ENCODE results near the gene RRM2. TPM values are rescaled to one million over a fixed set of nuclear protein-coding genes. Genes with fewer than 3 reads are reported as not detected.

Gene RRM2
- polyA plus RNA-seq, 1 donor from 2014 or later, result 0.57 TPM

DNA sequence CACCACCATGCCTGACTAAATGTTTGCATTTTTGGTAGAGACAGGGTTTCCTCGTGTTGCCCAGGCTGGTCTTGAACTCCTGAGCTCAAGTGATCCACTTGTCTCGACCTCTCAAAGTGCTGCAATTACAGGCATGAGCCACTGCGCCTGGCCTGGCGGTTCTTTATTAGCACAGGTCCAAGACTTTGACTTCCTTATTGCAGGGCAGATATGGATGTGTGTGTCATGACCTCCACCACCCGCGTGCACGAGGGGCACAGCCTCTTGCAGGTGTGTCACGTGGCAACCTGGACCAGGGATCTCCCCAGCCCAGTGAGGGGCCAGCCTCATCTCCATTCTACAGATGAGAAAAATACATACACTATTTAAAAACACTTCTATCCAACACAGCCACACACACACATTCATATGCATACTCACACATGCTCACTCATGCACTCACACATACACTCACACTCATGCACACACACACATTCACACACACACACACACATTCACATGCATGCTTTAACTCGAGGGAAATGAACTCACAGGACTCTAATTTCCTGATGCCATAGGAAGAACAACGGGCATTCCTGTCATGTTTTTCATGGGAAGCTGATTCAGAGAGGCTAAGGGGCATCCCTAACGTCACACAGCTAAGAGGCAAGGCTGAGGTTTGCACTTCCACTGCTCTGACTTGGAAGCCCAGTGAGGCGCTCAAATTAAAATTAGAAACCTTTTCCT is 38.8 kb downstream of the RRM2 start:
- no peaks in the 10 kb centered on the region for H3K9me2 ChIP-seq (ENCODE audit: insufficient read depth, low read length)
- H3K9me3 ChIP-seq (ENCODE audit: low read length), result no peaks in the 10 kb centered on the region
- TF ChIP-seq RAD21 (conservative IDR thresholded peaks at IDR 0.05) (no peak), SMC3 (conservative IDR thresholded peaks at IDR 0.05; ENCODE audit: poor library complexity) (no peak), MXI1 (conservative IDR thresholded peaks at IDR 0.05; ENCODE audit: poor library complexity, severe bottlenecking) (no peak), EZH2 (IDR thresholded peaks at IDR 0.05; ENCODE audit: borderline replicate concordance, insufficient read depth, low read length, poor library complexity, severe bottlenecking) (no peak), TAF1 (IDR thresholded peaks at IDR 0.05; ENCODE audit: low read depth) (no peak), POLR2AphosphoS5 (IDR thresholded peaks at IDR 0.05) (no peak), EP300 (conservative IDR thresholded peaks at IDR 0.05; ENCODE audit: poor library complexity, severe bottlenecking) (no peak)
- TF ChIP-seq, protein P1, sequence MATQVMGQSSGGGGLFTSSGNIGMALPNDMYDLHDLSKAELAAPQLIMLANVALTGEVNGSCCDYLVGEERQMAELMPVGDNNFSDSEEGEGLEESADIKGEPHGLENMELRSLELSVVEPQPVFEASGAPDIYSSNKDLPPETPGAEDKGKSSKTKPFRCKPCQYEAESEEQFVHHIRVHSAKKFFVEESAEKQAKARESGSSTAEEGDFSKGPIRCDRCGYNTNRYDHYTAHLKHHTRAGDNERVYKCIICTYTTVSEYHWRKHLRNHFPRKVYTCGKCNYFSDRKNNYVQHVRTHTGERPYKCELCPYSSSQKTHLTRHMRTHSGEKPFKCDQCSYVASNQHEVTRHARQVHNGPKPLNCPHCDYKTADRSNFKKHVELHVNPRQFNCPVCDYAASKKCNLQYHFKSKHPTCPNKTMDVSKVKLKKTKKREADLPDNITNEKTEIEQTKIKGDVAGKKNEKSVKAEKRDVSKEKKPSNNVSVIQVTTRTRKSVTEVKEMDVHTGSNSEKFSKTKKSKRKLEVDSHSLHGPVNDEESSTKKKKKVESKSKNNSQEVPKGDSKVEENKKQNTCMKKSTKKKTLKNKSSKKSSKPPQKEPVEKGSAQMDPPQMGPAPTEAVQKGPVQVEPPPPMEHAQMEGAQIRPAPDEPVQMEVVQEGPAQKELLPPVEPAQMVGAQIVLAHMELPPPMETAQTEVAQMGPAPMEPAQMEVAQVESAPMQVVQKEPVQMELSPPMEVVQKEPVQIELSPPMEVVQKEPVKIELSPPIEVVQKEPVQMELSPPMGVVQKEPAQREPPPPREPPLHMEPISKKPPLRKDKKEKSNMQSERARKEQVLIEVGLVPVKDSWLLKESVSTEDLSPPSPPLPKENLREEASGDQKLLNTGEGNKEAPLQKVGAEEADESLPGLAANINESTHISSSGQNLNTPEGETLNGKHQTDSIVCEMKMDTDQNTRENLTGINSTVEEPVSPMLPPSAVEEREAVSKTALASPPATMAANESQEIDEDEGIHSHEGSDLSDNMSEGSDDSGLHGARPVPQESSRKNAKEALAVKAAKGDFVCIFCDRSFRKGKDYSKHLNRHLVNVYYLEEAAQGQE (IDR thresholded peaks at IDR 0.05; ENCODE audit: borderline replicate concordance), result no peak
- TF ChIP-seq, protein P2, sequence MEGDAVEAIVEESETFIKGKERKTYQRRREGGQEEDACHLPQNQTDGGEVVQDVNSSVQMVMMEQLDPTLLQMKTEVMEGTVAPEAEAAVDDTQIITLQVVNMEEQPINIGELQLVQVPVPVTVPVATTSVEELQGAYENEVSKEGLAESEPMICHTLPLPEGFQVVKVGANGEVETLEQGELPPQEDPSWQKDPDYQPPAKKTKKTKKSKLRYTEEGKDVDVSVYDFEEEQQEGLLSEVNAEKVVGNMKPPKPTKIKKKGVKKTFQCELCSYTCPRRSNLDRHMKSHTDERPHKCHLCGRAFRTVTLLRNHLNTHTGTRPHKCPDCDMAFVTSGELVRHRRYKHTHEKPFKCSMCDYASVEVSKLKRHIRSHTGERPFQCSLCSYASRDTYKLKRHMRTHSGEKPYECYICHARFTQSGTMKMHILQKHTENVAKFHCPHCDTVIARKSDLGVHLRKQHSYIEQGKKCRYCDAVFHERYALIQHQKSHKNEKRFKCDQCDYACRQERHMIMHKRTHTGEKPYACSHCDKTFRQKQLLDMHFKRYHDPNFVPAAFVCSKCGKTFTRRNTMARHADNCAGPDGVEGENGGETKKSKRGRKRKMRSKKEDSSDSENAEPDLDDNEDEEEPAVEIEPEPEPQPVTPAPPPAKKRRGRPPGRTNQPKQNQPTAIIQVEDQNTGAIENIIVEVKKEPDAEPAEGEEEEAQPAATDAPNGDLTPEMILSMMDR (IDR thresholded peaks at IDR 0.05; ENCODE audit: poor library complexity, severe bottlenecking), result no peak
- no peak overlapping the region for H3K27ac ChIP-seq (ENCODE audit: low read length)
- no peaks in the 10 kb centered on the region for H3K27me3 ChIP-seq (ENCODE audit: insufficient read depth, low read depth, low read length)
- H3K79me2 ChIP-seq (replicated peaks; ENCODE audit: insufficient read depth, low read length), result no peaks in the 10 kb centered on the region
- H4K20me1 ChIP-seq (ENCODE audit: insufficient read depth), result no peaks in the 10 kb centered on the region
- no peak overlapping the region for H3K9ac ChIP-seq (ENCODE audit: low read length)
- no peak overlapping the region for H2AFZ ChIP-seq (ENCODE audit: low read depth, low read length)
- no peaks in the 10 kb centered on the region for H3K36me3 ChIP-seq (ENCODE audit: insufficient read depth, low read length)
- H3K4me2 ChIP-seq (ENCODE audit: low read length), result no peak overlapping the region
- H3K4me3 ChIP-seq (ENCODE audit: low read length), result no peak overlapping the region
- no peaks in the 10 kb centered on the region for H3F3A ChIP-seq (ENCODE audit: insufficient read depth, low read length, poor library complexity, severe bottlenecking)

DNA sequence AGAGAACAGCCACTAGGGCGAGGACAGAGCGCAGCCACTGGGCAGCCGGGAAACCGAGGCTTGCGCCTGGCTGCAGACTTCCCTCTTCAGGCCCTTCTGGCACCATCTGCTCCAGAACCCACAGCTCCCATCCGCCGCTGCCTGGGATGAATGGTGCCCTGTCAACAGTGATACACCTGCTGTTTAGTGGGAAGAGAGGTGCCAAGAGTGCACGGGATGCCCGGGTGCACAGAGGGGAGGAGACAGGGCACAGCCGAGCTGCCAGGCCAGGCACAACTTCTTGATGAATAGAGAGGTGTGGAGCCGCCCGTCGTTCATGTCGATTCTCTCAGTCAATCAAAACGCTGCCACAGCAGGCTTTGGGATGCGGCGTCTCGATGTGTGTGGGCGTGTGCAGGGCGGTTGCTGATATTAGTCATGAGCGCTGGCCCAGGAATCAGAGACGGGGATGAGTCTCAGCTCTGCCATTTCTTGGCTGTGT is 39.5 kb downstream of the RRM2 start:
- no peaks in the 10 kb centered on the region for H3K36me3 ChIP-seq (ENCODE audit: insufficient read depth, low read length)
- no peak overlapping the region for H3K4me3 ChIP-seq (ENCODE audit: low read length)
- H2AFZ ChIP-seq (ENCODE audit: low read depth, low read length), result no peak overlapping the region
- no peaks in the 10 kb centered on the region for H3K27me3 ChIP-seq (ENCODE audit: insufficient read depth, low read depth, low read length)
- no peak overlapping the region for H3K9ac ChIP-seq (ENCODE audit: low read length)
- H3K9me3 ChIP-seq (ENCODE audit: low read length), result no peaks in the 10 kb centered on the region
- no peaks in the 10 kb centered on the region for H3K9me2 ChIP-seq (ENCODE audit: insufficient read depth, low read length)
- no peaks in the 10 kb centered on the region for H3F3A ChIP-seq (ENCODE audit: insufficient read depth, low read length, poor library complexity, severe bottlenecking)
- no peaks in the 10 kb centered on the region for H3K79me2 ChIP-seq (replicated peaks; ENCODE audit: insufficient read depth, low read length)
- TF ChIP-seq RAD21 (conservative IDR thresholded peaks at IDR 0.05), result no peak
- no peak for TF ChIP-seq EP300 (conservative IDR thresholded peaks at IDR 0.05; ENCODE audit: poor library complexity, severe bottlenecking)
- no peak for TF ChIP-seq MXI1 (conservative IDR thresholded peaks at IDR 0.05; ENCODE audit: poor library complexity, severe bottlenecking)
- TF ChIP-seq POLR2AphosphoS5 (IDR thresholded peaks at IDR 0.05), result no peak
- TF ChIP-seq EZH2 (IDR thresholded peaks at IDR 0.05; ENCODE audit: borderline replicate concordance, insufficient read depth, low read length, poor library complexity, severe bottlenecking), result no peak
- no peak for TF ChIP-seq TAF1 (IDR thresholded peaks at IDR 0.05; ENCODE audit: low read depth)
- TF ChIP-seq, protein P2 (IDR thresholded peaks at IDR 0.05; ENCODE audit: poor library complexity, severe bottlenecking), result no peak
- no peak for TF ChIP-seq SMC3 (conservative IDR thresholded peaks at IDR 0.05; ENCODE audit: poor library complexity)
- TF ChIP-seq, protein P1 (IDR thresholded peaks at IDR 0.05; ENCODE audit: borderline replicate concordance), result no peak
- H4K20me1 ChIP-seq (ENCODE audit: insufficient read depth), result no peaks in the 10 kb centered on the region
- H3K27ac ChIP-seq (ENCODE audit: low read length), result no peak overlapping the region
- no peak overlapping the region for H3K4me2 ChIP-seq (ENCODE audit: low read length)

Data from neural cell (in vitro differentiated cells).